Measurements from ENCODE around the gene FARP1.

- TF ChIP-seq POLR2A (IDR thresholded peaks at IDR 0.05) (no peak), CTCF (IDR thresholded peaks at IDR 0.05) (no peak)
Observed at GRCh38 chr13:98273067-98273823, 130.4 kb downstream of the FARP1 start.
